HepG2 (cell line): Measurements from ENCODE around the gene VMA21. TPM values are rescaled to one million over a fixed set of nuclear protein-coding genes. Genes with fewer than 3 reads are reported as not detected.
A peak's percentile ranks its signal among the peaks of the same experiment; 100 is the strongest.

Source experiments
- ATAC-seq: fragments of 200-7000 bp; cut with Tn5 transposase; 3 replicates; pipeline ENCODE4 v1.9.1; 2020; ENCODE audit warnings: mild to moderate bottlenecking, moderate library complexity
- BruUV-seq: library from RNA; stranded (reverse); fragments of 400-500 nt; replicated peaks from 2 replicates; lab custom pipeline; 2021; lab: Mats Ljungman, UMichigan
- CTCF ChIA-PET: fragments of 300-600 bp; formaldehyde crosslinking; extraction: SDS; loops from one replicate; lab custom pipeline; 2021; ENCODE audit warnings: low total read pairs, inconsistent platforms, low intra/inter-chr PET ratio; lab: Yijun Ruan, JAX
- POLR2A ChIA-PET: fragments of 350-600 bp; sonication (Branson Sonifier 250); formaldehyde crosslinking; loops from one replicate; lab custom pipeline; 2020; ENCODE audit warnings: antibody characterized with exemption, inconsistent platforms; lab: Yijun Ruan, JAX
- DNase-seq: peaks from one replicate; pipeline ENCODE4 v3.0.0-alpha.2; 2015; ENCODE audit warnings: low spot score
- FAIRE-seq: peaks from 3 replicates; lab custom pipeline; 2011; peaks lifted over from hg19 to GRCh38; lab: Jason Lieb, UNC
- H2AFZ ChIP-seq: one replicate; pipeline ENCODE4 v1.6.1; 2011; ENCODE audit warnings: low read length, inconsistent platforms
- H3K27ac ChIP-seq: fragments of 300-600 bp; 3 replicates; pipeline ENCODE4 v1.8.0; 2011; ENCODE audit warnings: mixed run types, mild to moderate bottlenecking, mixed read lengths, low read length, inconsistent platforms; ENCODE audit not compliant: insufficient read depth; ENCODE audit errors: extremely low read length
- H3K27me3 ChIP-seq, 2 experiments: fragments of 200-600 bp in 1 of 2; 2 replicates in 1 of 2; 3 replicates in 1 of 2; pipeline versions ENCODE4 v1.6.0 to v1.8.0; 2011; ENCODE audit warnings: low read length in 2 of 2, mild to moderate bottlenecking in 2 of 2, moderate library complexity in 2 of 2, inconsistent platforms in 1 of 2; ENCODE audit not compliant: insufficient read depth in 2 of 2, control insufficient read depth in 1 of 2
- H3K36me3 ChIP-seq, 2 experiments: fragments of 200-600 bp in 1 of 2; replicated peaks in 1 of 2; 2 replicates in 1 of 2; 3 replicates in 1 of 2; pipeline versions ENCODE4 v1.5.1 to v1.8.0; 2011; ENCODE audit warnings: low read length in 2 of 2, inconsistent platforms in 1 of 2; ENCODE audit not compliant: insufficient read depth in 2 of 2, control insufficient read depth in 1 of 2
- H3K4me1 ChIP-seq: 2 replicates; pipeline ENCODE4 v1.5.1; 2012; ENCODE audit warnings: low read length, inconsistent platforms; ENCODE audit not compliant: insufficient read depth
- H3K4me2 ChIP-seq: 2 replicates; pipeline ENCODE4 v1.6.0; 2011; ENCODE audit warnings: low read depth, low read length, inconsistent platforms
- H3K4me3 ChIP-seq, 3 experiments: fragments of 200-600 bp in 1 of 3; sonication (generic), shearing (Covaris generic) in 1 of 3; replicated peaks in 1 of 3; 2 replicates each; pipeline ENCODE4 v1.5.1; 2011 to 2016; ENCODE audit warnings: low read length in 3 of 3, inconsistent platforms in 2 of 3, low read depth in 2 of 3, mild to moderate bottlenecking in 2 of 3, control low read depth in 1 of 3, mixed read lengths in 1 of 3; ENCODE audit not compliant: insufficient read depth in 1 of 3
- H3K79me2 ChIP-seq: one replicate; pipeline ENCODE4 v1.6.1; 2011; ENCODE audit warnings: low read length, inconsistent platforms; ENCODE audit not compliant: insufficient read depth
- H3K9ac ChIP-seq: 2 replicates; pipeline ENCODE4 v1.6.0; 2011; ENCODE audit warnings: mild to moderate bottlenecking, low read depth, low read length, inconsistent platforms; ENCODE audit not compliant: insufficient read depth
- H3K9me3 ChIP-seq: 2 replicates; pipeline ENCODE4 v1.5.1; 2012; ENCODE audit warnings: mild to moderate bottlenecking, low read length
- H4K20me1 ChIP-seq: 2 replicates; pipeline ENCODE4 v1.6.0; 2011; ENCODE audit warnings: inconsistent platforms, mild to moderate bottlenecking, low read length, moderate library complexity; ENCODE audit not compliant: insufficient read depth
- HNRNPL ChIP-seq: fragments of 200-400 bp; formaldehyde crosslinking; IDR thresholded peaks from 2 replicates; pipeline ENCODE4 v1.6.1; 2017; ENCODE audit warnings: mild to moderate bottlenecking, low read depth, low read length
- RAD21 ChIP-seq: fragments of 450-650 bp; formaldehyde crosslinking; IDR thresholded peaks from 2 replicates; pipeline ENCODE4 v1.5.0; 2020; ENCODE audit warnings: mild to moderate bottlenecking
- SOX6 ChIP-seq, 2 experiments: fragments of 450-650 bp in 1 of 2; sonication (generic) in 1 of 2; formaldehyde crosslinking in 1 of 2; IDR thresholded peaks; 2 replicates each; pipeline versions ENCODE4 v1.4.0 to v1.6.1; 2017 to 2020; ENCODE audit warnings: antibody characterized with exemption in 1 of 2, mild to moderate bottlenecking in 1 of 2, missing genetic modification reagents in 1 of 2
- STAG1 ChIP-seq: sonication (generic); formaldehyde crosslinking; IDR thresholded peaks from 2 replicates; pipeline ENCODE4 v1.4.0; 2020; ENCODE audit warnings: missing genetic modification reagents
- ZNF670 ChIP-seq: sonication (generic); formaldehyde crosslinking; IDR thresholded peaks from 2 replicates; pipeline ENCODE4 v1.8.0; 2022; ENCODE audit warnings: mild to moderate bottlenecking, missing genetic modification reagents, borderline replicate concordance
- WGBS: methylation state at CpG from one replicate; pipeline ENCODE4 v1.1.6; 2017; ENCODE audit warnings: low lambda C conversion rate; 5-methylcytosine and 5-hydroxymethylcytosine counted together
- in situ Hi-C: cut with HindIII; loops from 2 replicates; pipeline ENCODE4 v1.10.0; 2017; ENCODE audit warnings: low pct_unique_long_range_greater_than_20kb; ENCODE audit not compliant: extremely low pct_ligation_motif_present
- intact Hi-C: fragments of 100-400 bp; cut with micrococcal nuclease; formaldehyde crosslinking; loops from one replicate; pipeline ENCODE4 v1.10.0; 2022; ENCODE audit not compliant: unreplicated experiment
- polyA plus RNA-seq, 8 experiments: library from polyadenylated mRNA; depleted of rRNA in 3 of 8; stranded (reverse) in 7 of 8; unstranded in 1 of 8; fragments of >200 nt; fragmentation: Illumina TruSeq in 4 of 8; extraction: Trizol in 4 of 8; gene quantifications; 2 replicates each; pipeline versions ENCODE4 v1.2.1 to v1.2.3, GENCODE V29; 2011 to 2016; ENCODE audit warnings: low read depth in 4 of 8, missing spikeins in 1 of 8, mixed read lengths in 1 of 8; ENCODE audit not compliant: insufficient read depth in 1 of 8
- total RNA-seq, 5 experiments: library from RNA; depleted of rRNA; stranded (reverse); fragments of >200 nt; fragmentation: Illumina TruSeq; extraction: Trizol; gene quantifications; 2 replicates each; pipeline ENCODE4 v1.2.3, GENCODE V29; 2016; ENCODE audit warnings: low read depth in 1 of 5
- TF ChIP-seq, protein P1 (sequence below): sonication (generic); formaldehyde crosslinking; IDR thresholded peaks from 2 replicates; pipeline ENCODE4 v1.5.0; 2020; ENCODE audit warnings: mild to moderate bottlenecking, missing genetic modification reagents, moderate library complexity
- TF ChIP-seq, protein P2 (sequence below): sonication (generic); formaldehyde crosslinking; IDR thresholded peaks from 2 replicates; pipeline ENCODE4 v1.5.1; 2020; ENCODE audit warnings: mild to moderate bottlenecking, missing genetic modification reagents, moderate library complexity
- TF ChIP-seq, protein P3 (sequence below): sonication (generic); formaldehyde crosslinking; conservative IDR thresholded peaks from 2 replicates; pipeline ENCODE4 v1.8.1; 2023; ENCODE audit warnings: missing genetic modification reagents

Gene VMA21
- total and polyA plus RNA-seq, 2 of the 13 experiments (the other 11 are each of a cell fraction or from before 2014, with no cell fraction given): 20.9 to 42.4 TPM

DNA sequence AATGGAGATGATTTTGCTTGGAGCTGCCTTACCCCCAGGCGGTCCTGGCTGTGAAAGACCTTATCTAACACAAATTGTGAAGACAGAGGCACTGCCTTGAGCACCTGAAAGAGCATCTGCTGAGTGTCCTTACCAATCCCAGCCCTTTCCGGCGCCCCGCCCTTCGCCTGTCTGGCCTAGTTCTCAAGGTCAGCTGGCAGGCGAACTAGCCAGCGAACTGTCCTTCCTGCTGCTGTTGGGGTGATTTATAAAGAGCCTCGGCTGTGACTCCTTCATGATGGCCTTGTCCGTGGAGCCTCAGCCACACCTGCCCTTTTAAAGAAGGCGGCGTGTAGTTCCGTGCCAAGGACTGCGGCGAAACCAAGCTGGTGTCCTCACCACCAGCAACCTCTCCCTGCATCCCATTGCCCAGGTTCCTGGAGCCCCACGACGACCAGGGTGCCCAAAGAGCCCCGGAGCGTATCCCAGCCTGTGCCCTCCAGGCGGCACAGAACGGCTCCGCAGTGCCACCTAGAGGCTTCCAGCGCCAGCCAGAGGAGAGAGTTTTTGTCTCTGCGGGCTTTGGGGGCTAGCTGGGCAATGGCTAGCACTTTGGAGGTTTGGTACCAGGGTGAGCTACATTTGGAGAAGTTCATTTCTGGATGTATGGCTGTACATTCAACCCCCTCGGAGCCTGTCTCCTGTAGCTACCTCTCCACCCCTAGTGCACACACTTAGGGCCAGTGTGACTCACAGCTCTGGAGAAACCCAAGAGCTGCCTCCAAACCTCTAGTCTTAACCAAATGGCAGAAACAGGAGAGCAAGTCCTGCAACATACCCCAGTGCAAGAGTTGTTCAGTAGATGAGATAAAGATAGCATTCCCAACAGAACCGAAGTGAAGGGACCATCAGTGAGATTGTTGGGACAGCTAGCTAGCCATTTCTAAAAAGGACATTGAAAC is 36.8 kb upstream of the VMA21 start:
- WGBS: 0% methylated on average over 7 of the region's 25 CpGs
- no peaks in the 10 kb centered on the region for H3K36me3 ChIP-seq
- H2AFZ ChIP-seq: no peak overlapping the region
- ATAC-seq: peak; percentile 94
- POLR2A ChIA-PET: no interaction called here
- no peaks in the 10 kb centered on the region; a peak in 1 of 5 replicates for H3K27me3 ChIP-seq
- no TSS peak for BruUV-seq
- H3K27ac ChIP-seq: no peak overlapping the region
- H3K4me2 ChIP-seq: peak overlapping the region; percentile 27
- H3K4me1 ChIP-seq: no peaks in the 10 kb centered on the region
- in situ Hi-C loops (loop anchor here (25.0 kb wide), 1 partner anchor 198 kb away; no protein-coding TSS in a partner anchor), intact Hi-C loops (no loop called here)
- no peaks in the 10 kb centered on the region for H4K20me1 ChIP-seq
- 0 out of 6 replicates have a peak overlapping the region, but pooled peaks of 1 of the 3 experiments have one; percentile 23 for H3K4me3 ChIP-seq
- H3K79me2 ChIP-seq: no peaks in the 10 kb centered on the region
- TF ChIP-seq, protein P1, sequence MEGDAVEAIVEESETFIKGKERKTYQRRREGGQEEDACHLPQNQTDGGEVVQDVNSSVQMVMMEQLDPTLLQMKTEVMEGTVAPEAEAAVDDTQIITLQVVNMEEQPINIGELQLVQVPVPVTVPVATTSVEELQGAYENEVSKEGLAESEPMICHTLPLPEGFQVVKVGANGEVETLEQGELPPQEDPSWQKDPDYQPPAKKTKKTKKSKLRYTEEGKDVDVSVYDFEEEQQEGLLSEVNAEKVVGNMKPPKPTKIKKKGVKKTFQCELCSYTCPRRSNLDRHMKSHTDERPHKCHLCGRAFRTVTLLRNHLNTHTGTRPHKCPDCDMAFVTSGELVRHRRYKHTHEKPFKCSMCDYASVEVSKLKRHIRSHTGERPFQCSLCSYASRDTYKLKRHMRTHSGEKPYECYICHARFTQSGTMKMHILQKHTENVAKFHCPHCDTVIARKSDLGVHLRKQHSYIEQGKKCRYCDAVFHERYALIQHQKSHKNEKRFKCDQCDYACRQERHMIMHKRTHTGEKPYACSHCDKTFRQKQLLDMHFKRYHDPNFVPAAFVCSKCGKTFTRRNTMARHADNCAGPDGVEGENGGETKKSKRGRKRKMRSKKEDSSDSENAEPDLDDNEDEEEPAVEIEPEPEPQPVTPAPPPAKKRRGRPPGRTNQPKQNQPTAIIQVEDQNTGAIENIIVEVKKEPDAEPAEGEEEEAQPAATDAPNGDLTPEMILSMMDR (CRISPR knock-in tag): peak; percentile 69
- TF ChIP-seq, protein P2, sequence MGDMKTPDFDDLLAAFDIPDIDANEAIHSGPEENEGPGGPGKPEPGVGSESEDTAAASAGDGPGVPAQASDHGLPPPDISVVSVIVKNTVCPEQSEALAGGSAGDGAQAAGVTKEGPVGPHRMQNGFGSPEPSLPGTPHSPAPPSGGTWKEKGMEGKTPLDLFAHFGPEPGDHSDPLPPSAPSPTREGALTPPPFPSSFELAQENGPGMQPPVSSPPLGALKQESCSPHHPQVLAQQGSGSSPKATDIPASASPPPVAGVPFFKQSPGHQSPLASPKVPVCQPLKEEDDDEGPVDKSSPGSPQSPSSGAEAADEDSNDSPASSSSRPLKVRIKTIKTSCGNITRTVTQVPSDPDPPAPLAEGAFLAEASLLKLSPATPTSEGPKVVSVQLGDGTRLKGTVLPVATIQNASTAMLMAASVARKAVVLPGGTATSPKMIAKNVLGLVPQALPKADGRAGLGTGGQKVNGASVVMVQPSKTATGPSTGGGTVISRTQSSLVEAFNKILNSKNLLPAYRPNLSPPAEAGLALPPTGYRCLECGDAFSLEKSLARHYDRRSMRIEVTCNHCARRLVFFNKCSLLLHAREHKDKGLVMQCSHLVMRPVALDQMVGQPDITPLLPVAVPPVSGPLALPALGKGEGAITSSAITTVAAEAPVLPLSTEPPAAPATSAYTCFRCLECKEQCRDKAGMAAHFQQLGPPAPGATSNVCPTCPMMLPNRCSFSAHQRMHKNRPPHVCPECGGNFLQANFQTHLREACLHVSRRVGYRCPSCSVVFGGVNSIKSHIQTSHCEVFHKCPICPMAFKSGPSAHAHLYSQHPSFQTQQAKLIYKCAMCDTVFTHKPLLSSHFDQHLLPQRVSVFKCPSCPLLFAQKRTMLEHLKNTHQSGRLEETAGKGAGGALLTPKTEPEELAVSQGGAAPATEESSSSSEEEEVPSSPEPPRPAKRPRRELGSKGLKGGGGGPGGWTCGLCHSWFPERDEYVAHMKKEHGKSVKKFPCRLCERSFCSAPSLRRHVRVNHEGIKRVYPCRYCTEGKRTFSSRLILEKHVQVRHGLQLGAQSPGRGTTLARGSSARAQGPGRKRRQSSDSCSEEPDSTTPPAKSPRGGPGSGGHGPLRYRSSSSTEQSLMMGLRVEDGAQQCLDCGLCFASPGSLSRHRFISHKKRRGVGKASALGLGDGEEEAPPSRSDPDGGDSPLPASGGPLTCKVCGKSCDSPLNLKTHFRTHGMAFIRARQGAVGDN: peak; percentile 16; the same call in 1 of the 2 replicates
- TF ChIP-seq HNRNPL (0 out of 2 replicates have a peak, but pooled peaks have one; percentile 40), RAD21 (CRISPR knock-in tag) (0 out of 2 replicates have a peak, but pooled peaks have one; percentile 14), STAG1 (CRISPR knock-in tag) (peak; percentile 51), ZNF670 (CRISPR knock-in tag) (no peak), SOX6 (IDR thresholded peaks at IDR 0.05) (no peak), SOX6 (CRISPR knock-in tag; IDR thresholded peaks at IDR 0.05) (no peak)
- TF ChIP-seq, protein P3, sequence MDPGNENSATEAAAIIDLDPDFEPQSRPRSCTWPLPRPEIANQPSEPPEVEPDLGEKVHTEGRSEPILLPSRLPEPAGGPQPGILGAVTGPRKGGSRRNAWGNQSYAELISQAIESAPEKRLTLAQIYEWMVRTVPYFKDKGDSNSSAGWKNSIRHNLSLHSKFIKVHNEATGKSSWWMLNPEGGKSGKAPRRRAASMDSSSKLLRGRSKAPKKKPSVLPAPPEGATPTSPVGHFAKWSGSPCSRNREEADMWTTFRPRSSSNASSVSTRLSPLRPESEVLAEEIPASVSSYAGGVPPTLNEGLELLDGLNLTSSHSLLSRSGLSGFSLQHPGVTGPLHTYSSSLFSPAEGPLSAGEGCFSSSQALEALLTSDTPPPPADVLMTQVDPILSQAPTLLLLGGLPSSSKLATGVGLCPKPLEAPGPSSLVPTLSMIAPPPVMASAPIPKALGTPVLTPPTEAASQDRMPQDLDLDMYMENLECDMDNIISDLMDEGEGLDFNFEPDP (CRISPR knock-in tag): 0 out of 2 replicates have a peak, but pooled peaks have one; percentile 34
- no peak overlapping the region for H3K9ac ChIP-seq
- FAIRE-seq: no peak
- CTCF ChIA-PET: interaction anchor here (0.9 kb wide), 1 partner anchor 209 kb away, joined by 3 read pairs; no protein-coding TSS in a partner anchor
- DNase-seq: peak; percentile 0
- no peaks in the 10 kb centered on the region for H3K9me3 ChIP-seq
